Urinary bladder (tissue), 2 donors: ENCODE results near the gene YIPF2. TPM values are rescaled to one million over a fixed set of nuclear protein-coding genes. Genes with fewer than 3 reads are reported as not detected.

ENCODE experiments used
- polyA plus RNA-seq: library from polyadenylated mRNA; stranded (reverse); fragments of 200-250 nt; gene quantifications from one replicate; pipeline ENCODE4 v1.2.3, GENCODE V29; 2013
- total RNA-seq: library from RNA; depleted of rRNA; stranded (reverse); fragments of >200 nt; gene quantifications from one replicate; pipeline ENCODE4 v1.2.3, GENCODE V29; 2014
- donor health status: healthy.

The YIPF2 gene
- total and polyA plus RNA-seq, 2 donors, result 38.1 to 47.2 TPM

Other genes with a start within 250 kb of the YIPF2 start
- gene QTRT1, start 227.2 kb downstream of the YIPF2 start, total RNA-seq, result 16.3 TPM
- gene QTRT1, start 227.2 kb downstream of the YIPF2 start, polyA plus RNA-seq, result 55.3 TPM
- gene DNM2, start 210.6 kb downstream of the YIPF2 start, total RNA-seq, result 76.2 TPM
- gene DNM2, start 210.6 kb downstream of the YIPF2 start, polyA plus RNA-seq, result 87.0 TPM
- gene TMED1, start 92.4 kb downstream of the YIPF2 start, total RNA-seq, result 23.5 TPM
- 41.6 TPM for gene TMED1, start 92.4 kb downstream of the YIPF2 start, polyA plus RNA-seq
- 2.6 TPM for gene C19orf38, start 80.2 kb downstream of the YIPF2 start, total RNA-seq
- gene C19orf38, start 80.2 kb downstream of the YIPF2 start, polyA plus RNA-seq, result 2.4 TPM
- 19.1 TPM for gene CARM1, start 57.1 kb downstream of the YIPF2 start, total RNA-seq
- gene CARM1, start 57.1 kb downstream of the YIPF2 start, polyA plus RNA-seq, result 55.7 TPM
- gene TIMM29, start 172 bp upstream of the YIPF2 start, total RNA-seq, result 14.1 TPM
- gene TIMM29, start 172 bp upstream of the YIPF2 start, polyA plus RNA-seq, result 19.7 TPM
- 38.1 TPM for gene SMARCA4, start 32.4 kb upstream of the YIPF2 start, total RNA-seq
- gene SMARCA4, start 32.4 kb upstream of the YIPF2 start, polyA plus RNA-seq, result 46.0 TPM
- 48.6 TPM for gene LDLR, start 160.8 kb upstream of the YIPF2 start, total RNA-seq
- gene LDLR, start 160.8 kb upstream of the YIPF2 start, polyA plus RNA-seq, result 44.9 TPM
- 21.1 TPM for gene SPC24, start 227.1 kb upstream of the YIPF2 start, total RNA-seq
- gene SPC24, start 227.1 kb upstream of the YIPF2 start, polyA plus RNA-seq, result 1.8 TPM